GM23248 (cell line): ENCODE results near the gene TMEM139.

Experiments
- EZH2 ChIP-seq: fragments of 200-600 bp; sonication (generic); IDR thresholded peaks from 2 replicates; pipeline ENCODE4 v1.6.1; 2018; ENCODE audit warnings: antibody characterized with exemption, mild to moderate bottlenecking; ENCODE audit not compliant: insufficient read depth, poor library complexity, severe bottlenecking
- EZH2phosphoT487 ChIP-seq: fragments of 200-600 bp; sonication (generic); IDR thresholded peaks from 2 replicates; pipeline ENCODE4 v1.6.1; 2018; ENCODE audit warnings: antibody characterized with exemption, moderate library complexity, mild to moderate bottlenecking, low read depth; ENCODE audit not compliant: insufficient read depth

GRCh38 chr7:143256932-143257331 lies 27.8 kb upstream of the TMEM139 start:
- TF ChIP-seq EZH2 (no peak), EZH2phosphoT487 (no peak)
